HEK293T (cell line): Measurements from ENCODE around the gene FRRS1L.
A peak's percentile ranks its signal among the peaks of the same experiment; 100 is the strongest.

ENCODE experiments used
- CTCF ChIA-PET: fragments of 350-600 bp; formaldehyde crosslinking; extraction: SDS; loops from one replicate; lab custom pipeline; 2021; ENCODE audit warnings: antibody characterized with exemption, inconsistent platforms; lab: Yijun Ruan, JAX
- POLR2A ChIA-PET: fragments of 350-600 bp; formaldehyde crosslinking; extraction: SDS; loops from one replicate; lab custom pipeline; 2020; ENCODE audit warnings: antibody characterized with exemption, inconsistent platforms; lab: Yijun Ruan, JAX
- DNase-seq: peaks from one replicate; pipeline ENCODE4 v3.0.0; 2012; ENCODE audit warnings: mixed read lengths; ENCODE audit errors: extremely low spot score
- ARNT ChIP-seq: fragments of 450-650 bp; IDR thresholded peaks from 2 replicates; pipeline ENCODE4 v1.6.1; 2017; ENCODE audit warnings: mild to moderate bottlenecking
- BHLHE40 ChIP-seq: fragments of 450-650 bp; IDR thresholded peaks from 2 replicates; pipeline ENCODE4 v1.6.1; 2016; ENCODE audit warnings: mild to moderate bottlenecking, moderate library complexity, borderline replicate concordance
- CTBP1 ChIP-seq: fragments of 450-650 bp; IDR thresholded peaks from 2 replicates; pipeline ENCODE4 v1.6.1; 2016; ENCODE audit warnings: borderline replicate concordance
- ELF4 ChIP-seq: fragments of 450-650 bp; IDR thresholded peaks from 2 replicates; pipeline ENCODE4 v1.6.1; 2017; ENCODE audit warnings: antibody characterized with exemption
- FOXA1 ChIP-seq: fragments of 450-650 bp; IDR thresholded peaks from 2 replicates; pipeline ENCODE4 v1.6.1; 2016; ENCODE audit warnings: mild to moderate bottlenecking
- FOXK2 ChIP-seq: fragments of 450-650 bp; IDR thresholded peaks from 2 replicates; pipeline ENCODE4 v1.6.1; 2016; ENCODE audit warnings: mild to moderate bottlenecking
- FOXM1 ChIP-seq: fragments of 450-650 bp; IDR thresholded peaks from 2 replicates; pipeline ENCODE4 v1.6.1; 2017; ENCODE audit warnings: mild to moderate bottlenecking, borderline replicate concordance
- HDGF ChIP-seq: fragments of 450-650 bp; IDR thresholded peaks from 2 replicates; pipeline ENCODE4 v1.6.1; 2017; ENCODE audit warnings: antibody characterized with exemption, borderline replicate concordance
- L3MBTL2 ChIP-seq: fragments of 450-650 bp; conservative IDR thresholded peaks from 2 replicates; pipeline ENCODE4 v1.6.1; 2016; ENCODE audit warnings: mild to moderate bottlenecking
- LEF1 ChIP-seq: fragments of 450-650 bp; IDR thresholded peaks from 2 replicates; pipeline ENCODE4 v1.6.1; 2017; ENCODE audit warnings: mild to moderate bottlenecking, borderline replicate concordance
- NFRKB ChIP-seq: fragments of 450-650 bp; IDR thresholded peaks from 2 replicates; pipeline ENCODE4 v1.6.1; 2016; ENCODE audit warnings: mild to moderate bottlenecking, moderate library complexity
- SP1 ChIP-seq: fragments of 450-650 bp; IDR thresholded peaks from 2 replicates; pipeline ENCODE4 v1.6.1; 2017
- SUZ12 ChIP-seq: fragments of 450-650 bp; IDR thresholded peaks from 2 replicates; pipeline ENCODE4 v1.6.1; 2016; ENCODE audit warnings: mild to moderate bottlenecking
- TARDBP ChIP-seq: fragments of 450-650 bp; IDR thresholded peaks from 2 replicates; pipeline ENCODE4 v1.6.1; 2016
- ZNF384 ChIP-seq: fragments of 450-650 bp; IDR thresholded peaks from 2 replicates; pipeline ENCODE4 v1.6.1; 2016
- TF ChIP-seq, protein P1 (sequence below): fragments of 450-650 bp; IDR thresholded peaks from 2 replicates; pipeline ENCODE4 v1.6.1; 2016

Gene FRRS1L

DNA sequence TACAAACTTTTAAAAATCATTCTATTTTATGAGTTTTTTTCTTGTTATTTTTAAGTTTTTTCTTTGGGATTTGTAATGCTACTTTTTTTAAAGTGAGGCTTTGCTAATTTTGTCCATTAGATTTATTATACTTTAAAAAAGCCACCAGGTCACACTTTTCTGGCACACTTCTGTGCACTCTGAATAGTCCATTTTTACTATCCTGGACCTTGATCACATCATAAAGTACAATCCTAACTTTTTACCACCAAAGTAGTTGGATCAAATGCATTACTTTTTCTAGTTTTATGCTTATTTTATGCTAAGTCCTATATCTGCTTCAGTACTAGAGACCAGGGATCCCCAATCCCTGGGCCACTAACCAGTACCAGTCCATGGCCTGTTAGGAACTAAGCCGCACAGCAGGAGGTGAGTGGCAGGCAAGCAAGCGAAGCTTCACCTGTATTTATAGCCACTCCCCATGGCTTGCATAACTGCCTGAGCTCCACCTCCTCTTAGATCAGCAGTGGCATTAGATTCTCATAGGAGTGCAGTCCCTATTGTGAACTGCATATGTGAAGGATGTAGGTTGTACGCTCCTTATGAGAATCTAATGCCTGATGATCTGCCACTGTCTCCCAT, 16.0 kb downstream of the FRRS1L start:
- POLR2A ChIA-PET: no interaction called here
- TF ChIP-seq, protein P1, sequence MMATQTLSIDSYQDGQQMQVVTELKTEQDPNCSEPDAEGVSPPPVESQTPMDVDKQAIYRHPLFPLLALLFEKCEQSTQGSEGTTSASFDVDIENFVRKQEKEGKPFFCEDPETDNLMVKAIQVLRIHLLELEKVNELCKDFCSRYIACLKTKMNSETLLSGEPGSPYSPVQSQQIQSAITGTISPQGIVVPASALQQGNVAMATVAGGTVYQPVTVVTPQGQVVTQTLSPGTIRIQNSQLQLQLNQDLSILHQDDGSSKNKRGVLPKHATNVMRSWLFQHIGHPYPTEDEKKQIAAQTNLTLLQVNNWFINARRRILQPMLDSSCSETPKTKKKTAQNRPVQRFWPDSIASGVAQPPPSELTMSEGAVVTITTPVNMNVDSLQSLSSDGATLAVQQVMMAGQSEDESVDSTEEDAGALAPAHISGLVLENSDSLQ: no peak
- no peak for TF ChIP-seq TARDBP
- TF ChIP-seq NFRKB: no peak
- no peak for TF ChIP-seq CTBP1
- no peak for TF ChIP-seq BHLHE40
- DNase-seq: no peak
- CTCF ChIA-PET: no interaction called here

DNA sequence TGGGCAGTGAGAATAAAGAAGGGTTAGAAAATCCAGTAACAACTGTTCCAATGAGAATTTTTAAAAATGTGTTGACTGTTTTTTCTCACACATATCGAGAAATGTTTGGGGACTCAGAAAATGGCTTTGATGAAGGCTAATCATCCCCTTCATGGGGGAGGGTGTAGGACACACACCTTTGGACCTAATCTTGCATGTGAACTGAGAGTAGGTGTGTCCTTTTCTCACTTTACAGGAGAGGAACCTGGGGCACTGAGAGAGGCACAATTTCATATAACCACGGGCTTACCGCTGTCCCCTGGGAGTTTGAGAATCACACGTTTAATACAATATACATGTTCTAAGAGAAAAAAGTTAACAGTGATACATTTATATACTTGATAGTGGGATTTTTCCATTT, 17.3 kb downstream of the FRRS1L start:
- TF ChIP-seq FOXK2 (no peak), HDGF (no peak), L3MBTL2 (no peak), FOXM1 (no peak), ARNT (no peak), SUZ12 (no peak)
- TF ChIP-seq, protein P1: no peak
- CTCF ChIA-PET: no interaction called here
- no peak for DNase-seq
- POLR2A ChIA-PET: no interaction called here

DNA sequence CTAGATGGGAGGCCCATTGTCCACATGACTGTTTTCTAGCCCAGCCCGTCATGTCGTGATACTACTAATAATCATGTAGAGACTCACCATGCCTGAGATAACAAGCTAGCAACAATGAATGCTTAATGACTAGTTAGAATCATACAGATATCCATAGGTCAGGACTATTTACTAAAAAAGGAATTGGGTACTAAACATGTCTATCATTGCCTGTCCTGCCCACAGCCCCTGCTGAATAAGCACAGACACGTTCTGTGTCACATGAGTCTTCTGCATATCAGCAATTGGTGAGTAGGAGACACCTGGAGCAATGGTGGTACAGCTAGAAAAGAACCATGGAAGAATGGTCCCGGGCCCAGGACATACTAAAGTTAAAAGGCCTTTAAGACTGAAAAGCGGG, 18.0 kb downstream of the FRRS1L start:
- DNase-seq: no peak
- CTCF ChIA-PET: no interaction called here
- POLR2A ChIA-PET: no interaction called here
- no peak for TF ChIP-seq ELF4
- TF ChIP-seq, protein P1: 0 out of 2 replicates have a peak, but pooled peaks have one; percentile 5

DNA sequence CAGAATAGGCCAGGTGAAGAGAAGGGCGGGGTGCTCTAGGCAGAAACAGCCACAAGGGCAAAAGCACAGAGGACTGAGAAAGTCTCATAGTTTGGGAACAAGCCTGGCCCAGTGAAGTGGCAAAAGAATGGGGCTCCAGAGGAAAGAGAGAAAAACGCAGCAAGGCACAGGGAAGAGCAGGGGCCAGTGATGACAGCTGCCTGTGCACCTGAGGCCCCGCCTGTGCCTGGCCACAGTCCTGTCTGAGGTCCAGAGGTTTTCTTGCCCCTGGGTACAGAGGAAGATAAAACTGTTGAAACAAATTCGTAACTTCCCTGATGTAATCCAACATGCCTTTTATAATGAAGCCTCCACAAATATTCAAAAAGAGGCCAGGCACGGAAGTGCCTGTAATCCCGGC, 22.0 kb downstream of the FRRS1L start:
- TF ChIP-seq, protein P1: no peak
- TF ChIP-seq SP1 (no peak), HDGF (no peak), FOXA1 (no peak), LEF1 (no peak), NFRKB (no peak), FOXK2 (no peak), ARNT (no peak), CTBP1 (no peak), L3MBTL2 (no peak), BHLHE40 (no peak)
- no peak for DNase-seq
- ChIA-PET POLR2A (no interaction called here), CTCF (no interaction called here)

DNA sequence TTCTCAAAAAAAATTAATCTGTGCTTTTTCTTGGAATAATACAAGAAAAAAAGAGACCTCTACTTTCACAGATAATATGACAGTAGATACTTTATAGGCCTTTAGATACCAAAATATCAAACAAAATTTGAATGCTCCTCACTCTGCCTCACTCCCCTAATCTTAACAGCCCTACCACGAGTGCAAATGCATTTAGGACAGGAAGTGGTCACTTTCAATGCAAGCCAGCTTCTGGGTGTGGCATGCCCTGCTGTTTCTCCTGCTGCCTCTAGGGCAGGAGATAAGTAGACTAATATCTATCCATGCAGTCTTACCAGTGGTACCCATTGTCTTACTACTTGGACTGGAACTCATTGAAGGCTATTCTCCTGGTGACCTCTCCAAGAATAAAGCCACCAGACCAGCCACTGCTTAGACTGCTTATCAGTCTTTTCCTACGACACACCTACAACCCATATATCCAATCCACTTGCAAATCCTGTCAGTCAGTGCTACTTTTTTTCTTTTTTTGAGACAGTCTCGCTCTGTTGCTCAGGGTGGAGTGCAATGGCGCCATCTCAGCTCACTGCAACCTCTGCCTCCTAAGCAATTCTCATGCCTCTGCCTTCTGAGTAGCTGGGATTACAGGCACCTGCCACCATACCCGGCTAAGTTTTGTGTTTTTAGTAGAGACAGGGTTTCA, 23.0 kb downstream of the FRRS1L start:
- ChIA-PET POLR2A (no interaction called here), CTCF (interaction anchor here (0.6 kb wide), 1 partner anchor 14 kb away, joined by 3 read pairs; no protein-coding TSS in a partner anchor)
- TF ChIP-seq ZNF384 (no peak), SUZ12 (no peak), HDGF (no peak), FOXA1 (no peak), BHLHE40 (no peak), NFRKB (no peak), ELF4 (no peak), TARDBP (no peak), CTBP1 (no peak), FOXK2 (no peak), LEF1 (no peak), ARNT (no peak), L3MBTL2 (no peak), SP1 (no peak), FOXM1 (no peak)
- TF ChIP-seq, protein P1: no peak
- peak; percentile 68 for DNase-seq

DNA sequence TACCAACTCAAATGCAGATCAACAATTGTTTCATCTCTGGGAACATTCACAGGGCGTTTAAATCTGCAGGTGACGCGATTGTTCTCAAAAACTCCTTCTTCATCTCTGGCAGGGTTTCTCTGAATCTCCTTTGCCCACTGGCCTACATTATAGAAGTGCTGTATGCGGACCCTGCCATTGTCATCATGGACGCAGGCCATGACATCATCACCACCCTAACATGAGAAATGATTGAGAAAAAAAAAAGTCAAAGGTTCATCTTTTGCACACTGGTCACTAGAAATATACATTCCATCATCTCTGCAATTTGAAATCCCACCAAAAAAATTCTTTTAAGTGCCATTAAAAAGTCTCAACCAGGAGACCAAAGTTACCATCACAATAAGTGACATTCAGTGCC, 25.7 kb downstream of the FRRS1L start:
- CTCF ChIA-PET: no interaction called here
- TF ChIP-seq, protein P1: no peak
- TF ChIP-seq L3MBTL2: no peak
- TF ChIP-seq FOXK2: no peak
- TF ChIP-seq TARDBP: no peak
- TF ChIP-seq FOXA1: no peak
- no peak for TF ChIP-seq FOXM1
- no peak for TF ChIP-seq BHLHE40
- TF ChIP-seq LEF1: no peak
- no peak for TF ChIP-seq HDGF
- TF ChIP-seq ZNF384: no peak
- TF ChIP-seq SUZ12: no peak
- TF ChIP-seq CTBP1: no peak
- no peak for TF ChIP-seq SP1
- no peak for TF ChIP-seq ARNT

More for the DNA sequence above, 25.7 kb downstream of the FRRS1L start:
- POLR2A ChIA-PET: no interaction called here
- DNase-seq: no peak
